ENCODE measurements around the gene DIAPH3. TPM values are rescaled to one million over a fixed set of nuclear protein-coding genes. Genes with fewer than 3 reads are reported as not detected.
"Not testable (repeated sequence)": the region's sequence is repeated elsewhere in the genome, so short reads cannot be mapped to it uniquely, and the experiment has no call there.

DIAPH3 gene
- 4.5 TPM for total RNA-seq (ENCODE audit: unreplicated experiment)
- long read RNA-seq, partial matches to known transcripts, result 2 of 4 reads
- long read RNA-seq, other reads (novel, unspliced or antisense), result 2 of 4 reads

GRCh38 chr13:60163478-60164233 lies at the start of gene DIAPH3:
DIAPH3 (minus strand) TSS chr13:60163928; CDS start chr13:60163766, 162 bp downstream.
- no peaks in the 10 kb centered on the region for H3K36me3 Mint-ChIP-seq (ENCODE audit: low read depth, unreplicated experiment)
- peaks cover 2% of the 10 kb centered on the region for H3K27me3 Mint-ChIP-seq (ENCODE audit: unreplicated experiment)
- H3K9me3 Mint-ChIP-seq (ENCODE audit: unreplicated experiment), result no peaks in the 10 kb centered on the region
- peak within 1 kb of the TSS; percentile 93 for H3K27ac Mint-ChIP-seq (ENCODE audit: unreplicated experiment)
- no peak for TF ChIP-seq CTCF (IDR thresholded peaks at IDR 0.05; ENCODE audit: unreplicated experiment)
- peaks cover 25% of the 10 kb centered on the region for H3K4me1 Mint-ChIP-seq (ENCODE audit: unreplicated experiment)
- peak; percentile 95 for DNase-seq (ENCODE audit: low spot score)
- H3K4me3 Mint-ChIP-seq (ENCODE audit: unreplicated experiment), result peak within 1 kb of the TSS; percentile 93

GRCh38 chr13:60213236-60213744 lies 49.6 kb upstream of the DIAPH3 start:
- H3K27me3 Mint-ChIP-seq (ENCODE audit: unreplicated experiment), result peaks cover 2% of the 10 kb centered on the region
- H3K4me1 Mint-ChIP-seq (ENCODE audit: unreplicated experiment), result peaks cover 4% of the 10 kb centered on the region
- H3K27ac Mint-ChIP-seq (ENCODE audit: unreplicated experiment), result no peak overlapping the region
- H3K36me3 Mint-ChIP-seq (ENCODE audit: low read depth, unreplicated experiment), result no peaks in the 10 kb centered on the region
- no peak for DNase-seq (ENCODE audit: low spot score)
- no peak overlapping the region for H3K4me3 Mint-ChIP-seq (ENCODE audit: unreplicated experiment)
- H3K9me3 Mint-ChIP-seq (ENCODE audit: unreplicated experiment), result peaks cover 4% of the 10 kb centered on the region
- no peak for TF ChIP-seq CTCF (IDR thresholded peaks at IDR 0.05; ENCODE audit: unreplicated experiment)

GRCh38 chr13:60211548-60211947 lies 47.8 kb upstream of the DIAPH3 start:
- H3K4me3 Mint-ChIP-seq (ENCODE audit: unreplicated experiment), result no peak overlapping the region

GRCh38 chr13:60210510-60211330 lies 47.0 kb upstream of the DIAPH3 start:
- H3K36me3 Mint-ChIP-seq (ENCODE audit: low read depth, unreplicated experiment), result no peaks in the 10 kb centered on the region
- no peak overlapping the region for H3K27ac Mint-ChIP-seq (ENCODE audit: unreplicated experiment)
- no peak for TF ChIP-seq CTCF (IDR thresholded peaks at IDR 0.05; ENCODE audit: unreplicated experiment)
- peaks cover 4% of the 10 kb centered on the region for H3K4me1 Mint-ChIP-seq (ENCODE audit: unreplicated experiment)
- DNase-seq (ENCODE audit: low spot score), result no peak
- H3K9me3 Mint-ChIP-seq (ENCODE audit: unreplicated experiment), result no peaks in the 10 kb centered on the region
- peaks cover 2% of the 10 kb centered on the region for H3K27me3 Mint-ChIP-seq (ENCODE audit: unreplicated experiment)
- no peak overlapping the region for H3K4me3 Mint-ChIP-seq (ENCODE audit: unreplicated experiment)

More at GRCh38 chr13:60211548-60211947, 47.8 kb upstream of the DIAPH3 start:
- TF ChIP-seq CTCF (IDR thresholded peaks at IDR 0.05; ENCODE audit: unreplicated experiment), result no peak
- peaks cover 4% of the 10 kb centered on the region for H3K4me1 Mint-ChIP-seq (ENCODE audit: unreplicated experiment)
- peaks cover 2% of the 10 kb centered on the region for H3K9me3 Mint-ChIP-seq (ENCODE audit: unreplicated experiment)
- H3K27ac Mint-ChIP-seq (ENCODE audit: unreplicated experiment), result no peak overlapping the region
- peaks cover 3% of the 10 kb centered on the region for H3K27me3 Mint-ChIP-seq (ENCODE audit: unreplicated experiment)
- no peak for DNase-seq (ENCODE audit: low spot score)
- no peaks in the 10 kb centered on the region for H3K36me3 Mint-ChIP-seq (ENCODE audit: low read depth, unreplicated experiment)

- H3K36me3 Mint-ChIP-seq (ENCODE audit: low read depth, unreplicated experiment); H3K4me1 Mint-ChIP-seq (ENCODE audit: unreplicated experiment); H3K9me3 Mint-ChIP-seq (ENCODE audit: unreplicated experiment); H3K27me3 Mint-ChIP-seq (ENCODE audit: unreplicated experiment); DNase-seq (ENCODE audit: low spot score); H3K27ac Mint-ChIP-seq (ENCODE audit: unreplicated experiment); H3K4me3 Mint-ChIP-seq (ENCODE audit: unreplicated experiment): not testable (repeated sequence)
These were observed 41.8 kb upstream of the DIAPH3 start for GRCh38 chr13:60205499-60205898.

Measured in endothelial cell (in vitro differentiated cells).